SK-N-SH treated with all-trans-retinoic acid at 6 μM for 48 hours (cell line): Measurements from ENCODE around the gene SCN2B.

Source experiments
- ARNTL ChIP-seq: fragments of 450-650 bp; formaldehyde crosslinking; IDR thresholded peaks from 2 replicates; pipeline ENCODE4 v1.5.0; 2020; ENCODE audit warnings: low read depth, mild to moderate bottlenecking, moderate library complexity, borderline replicate concordance
- BACH2 ChIP-seq: fragments of 250-450 bp; sonication (Bioruptor Pico); IDR thresholded peaks from 2 replicates; pipeline ENCODE4 v1.9.0; 2021; ENCODE audit warnings: mild to moderate bottlenecking, borderline replicate concordance
- CSRNP3 ChIP-seq: fragments of 250-450 bp; sonication (Bioruptor Pico); IDR thresholded peaks from 2 replicates; pipeline ENCODE4 v1.5.1; 2021; ENCODE audit warnings: mild to moderate bottlenecking, moderate library complexity
- ESRRG ChIP-seq: fragments of 250-450 bp; sonication (Bioruptor Pico); IDR thresholded peaks from 2 replicates; pipeline ENCODE4 v1.6.1; 2021; ENCODE audit warnings: mild to moderate bottlenecking
- GLIS3 ChIP-seq: fragments of 250-450 bp; sonication (Bioruptor Pico); IDR thresholded peaks from 2 replicates; pipeline ENCODE4 v1.5.0; 2020; ENCODE audit warnings: mild to moderate bottlenecking, moderate library complexity
- OSR1 ChIP-seq: fragments of 250-450 bp; sonication (Bioruptor Pico); IDR thresholded peaks from 2 replicates; pipeline ENCODE4 v1.8.0; 2022; ENCODE audit warnings: moderate library complexity, mild to moderate bottlenecking, inconsistent platforms
- RARB ChIP-seq: fragments of 250-450 bp; sonication (Bioruptor Pico); IDR thresholded peaks from 2 replicates; pipeline ENCODE4 v1.8.0; 2021; ENCODE audit warnings: mild to moderate bottlenecking, moderate library complexity
- SNAI2 ChIP-seq: fragments of 250-450 bp; sonication (Bioruptor Pico); IDR thresholded peaks from 2 replicates; pipeline ENCODE4 v1.5.0; 2020; ENCODE audit warnings: mild to moderate bottlenecking, moderate library complexity
- TOX ChIP-seq: fragments of 250-450 bp; sonication (Bioruptor Pico); IDR thresholded peaks from 2 replicates; pipeline ENCODE4 v1.8.0; 2021; ENCODE audit warnings: mild to moderate bottlenecking, moderate library complexity, borderline replicate concordance
- ZC3H10 ChIP-seq: fragments of 250-450 bp; sonication (Bioruptor Pico); IDR thresholded peaks from 2 replicates; pipeline ENCODE4 v1.5.1; 2021; ENCODE audit warnings: mild to moderate bottlenecking, moderate library complexity
- ZFP3 ChIP-seq: fragments of 250-450 bp; sonication (Bioruptor Pico); IDR thresholded peaks from 2 replicates; pipeline ENCODE4 v1.5.0; 2020; ENCODE audit warnings: mild to moderate bottlenecking, moderate library complexity
- ZNF8 ChIP-seq: fragments of 450-650 bp; formaldehyde crosslinking; IDR thresholded peaks from 2 replicates; pipeline ENCODE4 v1.5.0; 2020; ENCODE audit warnings: mild to moderate bottlenecking, moderate library complexity
- TF ChIP-seq, protein P1 (sequence below): fragments of 250-450 bp; sonication (Bioruptor Pico); IDR thresholded peaks from 2 replicates; pipeline ENCODE4 v1.8.0; 2020; ENCODE audit warnings: mild to moderate bottlenecking, moderate library complexity, borderline replicate concordance

GRCh38 chr11:118174006-118174567 is 2.4 kb downstream of the SCN2B start:
- TF ChIP-seq ZNF8 (CRISPR knock-in tag) (no peak), TOX (CRISPR knock-in tag) (no peak), BACH2 (CRISPR knock-in tag) (no peak), ZC3H10 (no peak), SNAI2 (CRISPR knock-in tag) (no peak), OSR1 (CRISPR knock-in tag) (no peak), ARNTL (CRISPR knock-in tag) (no peak), ZFP3 (CRISPR knock-in tag) (no peak), ESRRG (no peak), CSRNP3 (CRISPR knock-in tag) (no peak), GLIS3 (CRISPR knock-in tag) (no peak), RARB (CRISPR knock-in tag) (no peak)
- TF ChIP-seq, protein P1, sequence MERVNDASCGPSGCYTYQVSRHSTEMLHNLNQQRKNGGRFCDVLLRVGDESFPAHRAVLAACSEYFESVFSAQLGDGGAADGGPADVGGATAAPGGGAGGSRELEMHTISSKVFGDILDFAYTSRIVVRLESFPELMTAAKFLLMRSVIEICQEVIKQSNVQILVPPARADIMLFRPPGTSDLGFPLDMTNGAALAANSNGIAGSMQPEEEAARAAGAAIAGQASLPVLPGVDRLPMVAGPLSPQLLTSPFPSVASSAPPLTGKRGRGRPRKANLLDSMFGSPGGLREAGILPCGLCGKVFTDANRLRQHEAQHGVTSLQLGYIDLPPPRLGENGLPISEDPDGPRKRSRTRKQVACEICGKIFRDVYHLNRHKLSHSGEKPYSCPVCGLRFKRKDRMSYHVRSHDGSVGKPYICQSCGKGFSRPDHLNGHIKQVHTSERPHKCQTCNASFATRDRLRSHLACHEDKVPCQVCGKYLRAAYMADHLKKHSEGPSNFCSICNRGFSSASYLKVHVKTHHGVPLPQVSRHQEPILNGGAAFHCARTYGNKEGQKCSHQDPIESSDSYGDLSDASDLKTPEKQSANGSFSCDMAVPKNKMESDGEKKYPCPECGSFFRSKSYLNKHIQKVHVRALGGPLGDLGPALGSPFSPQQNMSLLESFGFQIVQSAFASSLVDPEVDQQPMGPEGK (CRISPR knock-in tag), result no peak
